Endodermal cell (in vitro differentiated cells): Measurements from ENCODE around the gene PPP2R5E. TPM values are rescaled to one million over a fixed set of nuclear protein-coding genes. Genes with fewer than 3 reads are reported as not detected.

Experiments used
- DNase-seq: peaks from one replicate; pipeline ENCODE4 v3.0.0-alpha.2; 2017
- H3K27ac ChIP-seq: 2 replicates; pipeline ENCODE4 v1.5.1; 2013; ENCODE audit warnings: mild to moderate bottlenecking, low read depth, low read length, moderate library complexity
- H3K27me3 ChIP-seq: 2 replicates; pipeline ENCODE4 v1.6.1; 2013; ENCODE audit warnings: mild to moderate bottlenecking, low read length, moderate library complexity; ENCODE audit not compliant: insufficient read depth, control insufficient read depth, poor library complexity, severe bottlenecking
- H3K36me3 ChIP-seq: 2 replicates; pipeline ENCODE4 v1.7.0; 2013; ENCODE audit warnings: mild to moderate bottlenecking, low read length, moderate library complexity; ENCODE audit not compliant: control insufficient read depth, insufficient read depth
- H3K4me1 ChIP-seq: one replicate; pipeline ENCODE4 v1.7.0; 2013; ENCODE audit warnings: low read length; ENCODE audit not compliant: control insufficient read depth, insufficient read depth
- H3K4me3 ChIP-seq: 2 replicates; pipeline ENCODE4 v1.5.1; 2013; ENCODE audit warnings: mild to moderate bottlenecking, low read length, moderate library complexity
- H3K9ac ChIP-seq: 2 replicates; pipeline ENCODE4 v1.6.1; 2013; ENCODE audit warnings: mild to moderate bottlenecking, low read length, moderate library complexity; ENCODE audit not compliant: poor library complexity, severe bottlenecking; ENCODE audit errors: extremely low read depth
- H3K9me3 ChIP-seq: 2 replicates; pipeline ENCODE4 v1.6.1; 2013; ENCODE audit warnings: mild to moderate bottlenecking, low read length, moderate library complexity; ENCODE audit not compliant: control insufficient read depth
- H3K27ac Mint-ChIP-seq: 2 replicates; pipeline ENCODE4 v1.8.0; 2020; ENCODE audit warnings: mixed read lengths
- H3K27me3 Mint-ChIP-seq: 2 replicates; pipeline ENCODE4 v1.8.0; 2021; ENCODE audit warnings: mild to moderate bottlenecking, mixed read lengths; ENCODE audit not compliant: insufficient read depth
- H3K36me3 Mint-ChIP-seq: 2 replicates; pipeline ENCODE4 v1.8.0; 2020; ENCODE audit warnings: low read depth, mixed read lengths
- H3K4me1 Mint-ChIP-seq: 2 replicates; pipeline ENCODE4 v1.8.0; 2020; ENCODE audit warnings: mixed read lengths
- H3K4me3 Mint-ChIP-seq: 2 replicates; pipeline ENCODE4 v1.8.0; 2020; ENCODE audit warnings: mild to moderate bottlenecking, moderate library complexity, mixed read lengths
- H3K9me3 Mint-ChIP-seq: 2 replicates; pipeline ENCODE4 v1.8.0; 2020; ENCODE audit warnings: mild to moderate bottlenecking, mixed read lengths
- WGBS, 2 experiments: methylation state at CpG; one replicate each; pipeline versions ENCODE4 v1.1.5 to v1.1.7; 2013; ENCODE audit warnings: missing lambda C conversion rate in 2 of 2, mixed read lengths in 1 of 2; ENCODE audit not compliant: insufficient coverage in 1 of 2, insufficient read length in 1 of 2; 5-methylcytosine and 5-hydroxymethylcytosine counted together
- total RNA-seq, 2 donors: library from RNA; stranded (reverse); fragmentation: NEBNext Ultra II Directional in 1 of 2; extraction: Animal tissue kit (Norgen Biotek cat#: 25700) in 1 of 2; gene quantifications; 2 replicates in 1 of 2; 3 replicates in 1 of 2; pipeline ENCODE4 v1.2.1, GENCODE V29; 2021
- TF ChIP-seq, protein P1 (sequence below): fragments of 200-600 bp; sonication (generic); conservative IDR thresholded peaks from 2 replicates; pipeline ENCODE4 v1.5.0; 2021; ENCODE audit warnings: antibody characterized with exemption, mild to moderate bottlenecking

PPP2R5E gene
- total RNA-seq, 2 donors from 2014 or later: 61.1 to 63.8 TPM

DNA sequence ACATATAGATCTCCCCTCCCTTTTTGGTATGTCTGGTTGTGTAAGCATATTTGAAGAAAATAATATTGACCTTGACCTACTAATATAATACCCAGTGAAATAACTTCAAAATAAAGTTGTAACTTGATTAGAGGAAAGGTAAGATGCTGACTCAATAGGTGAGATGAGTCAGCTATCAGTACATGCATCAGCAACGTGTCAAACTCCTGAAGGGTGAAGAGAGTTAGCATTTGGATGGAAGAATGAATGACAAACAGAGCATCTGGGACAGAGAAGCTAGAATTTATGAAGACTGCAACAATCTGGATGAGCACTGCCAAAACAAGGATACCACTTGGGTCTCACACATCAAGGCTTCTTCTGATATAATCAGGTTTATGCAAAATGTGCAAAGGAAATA is 74.9 kb downstream of the PPP2R5E start:
- H3K4me3 Mint-ChIP-seq: no peak overlapping the region
- no peak overlapping the region for H3K27ac ChIP-seq
- 67 to 75% methylated on average over 1 of the region's 1 CpG for WGBS, 2 experiments
- TF ChIP-seq, protein P1, sequence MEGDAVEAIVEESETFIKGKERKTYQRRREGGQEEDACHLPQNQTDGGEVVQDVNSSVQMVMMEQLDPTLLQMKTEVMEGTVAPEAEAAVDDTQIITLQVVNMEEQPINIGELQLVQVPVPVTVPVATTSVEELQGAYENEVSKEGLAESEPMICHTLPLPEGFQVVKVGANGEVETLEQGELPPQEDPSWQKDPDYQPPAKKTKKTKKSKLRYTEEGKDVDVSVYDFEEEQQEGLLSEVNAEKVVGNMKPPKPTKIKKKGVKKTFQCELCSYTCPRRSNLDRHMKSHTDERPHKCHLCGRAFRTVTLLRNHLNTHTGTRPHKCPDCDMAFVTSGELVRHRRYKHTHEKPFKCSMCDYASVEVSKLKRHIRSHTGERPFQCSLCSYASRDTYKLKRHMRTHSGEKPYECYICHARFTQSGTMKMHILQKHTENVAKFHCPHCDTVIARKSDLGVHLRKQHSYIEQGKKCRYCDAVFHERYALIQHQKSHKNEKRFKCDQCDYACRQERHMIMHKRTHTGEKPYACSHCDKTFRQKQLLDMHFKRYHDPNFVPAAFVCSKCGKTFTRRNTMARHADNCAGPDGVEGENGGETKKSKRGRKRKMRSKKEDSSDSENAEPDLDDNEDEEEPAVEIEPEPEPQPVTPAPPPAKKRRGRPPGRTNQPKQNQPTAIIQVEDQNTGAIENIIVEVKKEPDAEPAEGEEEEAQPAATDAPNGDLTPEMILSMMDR: no peak
- H3K36me3 ChIP-seq: peaks cover 8% of the 10 kb centered on the region
- peaks cover 9% of the 10 kb centered on the region for H3K4me1 ChIP-seq
- H3K27me3 Mint-ChIP-seq: no peaks in the 10 kb centered on the region
- no peak overlapping the region for H3K27ac Mint-ChIP-seq
- no peak overlapping the region for H3K9ac ChIP-seq
- no peaks in the 10 kb centered on the region for H3K9me3 Mint-ChIP-seq
- peaks cover 8% of the 10 kb centered on the region for H3K36me3 Mint-ChIP-seq
- no peak overlapping the region for H3K4me3 ChIP-seq
- H3K4me1 Mint-ChIP-seq: peaks cover 20% of the 10 kb centered on the region
- H3K27me3 ChIP-seq: no peaks in the 10 kb centered on the region
- H3K9me3 ChIP-seq: no peaks in the 10 kb centered on the region
- DNase-seq: no peak

DNA sequence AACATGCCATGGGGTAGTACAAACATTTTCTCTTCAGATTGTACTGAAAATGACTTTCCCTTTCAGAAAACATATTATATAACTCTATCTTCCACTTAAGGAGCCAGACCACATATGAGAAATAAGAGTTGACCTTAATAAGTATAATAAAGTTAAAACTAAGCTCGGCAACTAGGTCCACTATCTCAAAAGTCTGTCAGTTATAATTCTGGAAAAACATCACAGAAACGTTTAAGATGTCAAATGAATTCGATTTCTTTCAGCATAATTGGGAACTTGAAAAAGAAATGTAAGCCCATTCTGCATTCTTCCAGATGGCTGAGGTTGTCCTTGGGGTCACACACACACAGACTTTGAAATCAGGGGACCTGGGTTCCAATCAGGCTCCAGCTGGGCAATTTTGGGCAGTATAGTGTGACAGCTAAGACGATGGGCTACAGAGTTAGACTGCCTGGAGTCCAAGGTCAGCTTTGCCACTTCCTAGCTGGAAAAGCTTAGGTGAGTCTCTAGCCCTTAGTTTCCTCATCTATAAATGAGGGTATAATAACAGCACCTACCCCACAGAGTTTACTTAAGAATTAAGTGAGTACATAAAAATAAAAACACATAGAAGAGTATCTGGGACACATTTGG is 75.6 kb downstream of the PPP2R5E start:
- peaks cover 9% of the 10 kb centered on the region for H3K36me3 Mint-ChIP-seq
- Histone ChIP-seq H3K4me3 (no peak overlapping the region), H3K27ac (no peak overlapping the region), H3K9ac (no peak overlapping the region), H3K9me3 (no peaks in the 10 kb centered on the region), H3K36me3 (peaks cover 8% of the 10 kb centered on the region), H3K27me3 (no peaks in the 10 kb centered on the region), H3K4me1 (peaks cover 9% of the 10 kb centered on the region)
- TF ChIP-seq, protein P1: no peak
- WGBS, 2 experiments: 91% methylated on average over 4 of the region's 4 CpGs
- H3K27ac Mint-ChIP-seq: no peak overlapping the region
- H3K4me1 Mint-ChIP-seq: peaks cover 20% of the 10 kb centered on the region
- no peaks in the 10 kb centered on the region for H3K27me3 Mint-ChIP-seq
- no peak for DNase-seq
- no peak overlapping the region for H3K4me3 Mint-ChIP-seq
- no peaks in the 10 kb centered on the region for H3K9me3 Mint-ChIP-seq

DNA sequence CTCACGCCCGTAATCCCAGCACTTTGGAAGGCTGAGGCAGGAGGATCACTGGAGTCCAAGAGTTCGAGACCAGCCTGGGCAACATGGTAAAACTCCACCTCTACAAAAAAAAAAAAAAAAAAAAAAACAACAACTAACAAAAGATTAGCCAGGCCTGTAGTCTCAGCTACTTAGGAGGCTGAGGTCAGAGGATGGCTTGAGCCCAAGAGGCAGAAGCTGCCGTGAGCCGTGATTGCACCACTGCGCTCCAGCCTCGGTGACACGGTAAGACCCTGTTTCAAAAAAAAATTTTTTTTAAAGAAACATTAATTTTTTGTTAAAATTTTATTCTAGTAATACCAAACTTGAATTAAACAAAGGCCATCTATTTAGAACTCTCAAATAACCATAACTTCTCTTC is 77.8 kb downstream of the PPP2R5E start:
- Mint-ChIP-seq H3K36me3 (peaks cover 12% of the 10 kb centered on the region), H3K27me3 (no peaks in the 10 kb centered on the region), H3K4me3 (no peak overlapping the region), H3K27ac (no peak overlapping the region), H3K9me3 (no peaks in the 10 kb centered on the region), H3K4me1 (peaks cover 12% of the 10 kb centered on the region)
- H3K4me3 ChIP-seq: no peak overlapping the region
- no peaks in the 10 kb centered on the region for H3K27me3 ChIP-seq
- no peak overlapping the region for H3K9ac ChIP-seq
- H3K27ac ChIP-seq: no peak overlapping the region
- 97% methylated on average over 6 of the region's 8 CpGs; no CpG with 5 or more reads in 1 of the 2 experiments for WGBS, 2 experiments
- TF ChIP-seq, protein P1: no peak
- H3K4me1 ChIP-seq: no peaks in the 10 kb centered on the region
- no peak for DNase-seq
- peaks cover 8% of the 10 kb centered on the region for H3K36me3 ChIP-seq
- H3K9me3 ChIP-seq: no peaks in the 10 kb centered on the region
